Fibroblast of the conjunctiva (primary cell): Measurements from ENCODE around the gene ADORA1.

Experiments
- DNase-seq: peaks from one replicate; pipeline ENCODE4 v3.0.0-alpha.2; 2010; ENCODE audit warnings: low read depth

Gene ADORA1

DNA sequence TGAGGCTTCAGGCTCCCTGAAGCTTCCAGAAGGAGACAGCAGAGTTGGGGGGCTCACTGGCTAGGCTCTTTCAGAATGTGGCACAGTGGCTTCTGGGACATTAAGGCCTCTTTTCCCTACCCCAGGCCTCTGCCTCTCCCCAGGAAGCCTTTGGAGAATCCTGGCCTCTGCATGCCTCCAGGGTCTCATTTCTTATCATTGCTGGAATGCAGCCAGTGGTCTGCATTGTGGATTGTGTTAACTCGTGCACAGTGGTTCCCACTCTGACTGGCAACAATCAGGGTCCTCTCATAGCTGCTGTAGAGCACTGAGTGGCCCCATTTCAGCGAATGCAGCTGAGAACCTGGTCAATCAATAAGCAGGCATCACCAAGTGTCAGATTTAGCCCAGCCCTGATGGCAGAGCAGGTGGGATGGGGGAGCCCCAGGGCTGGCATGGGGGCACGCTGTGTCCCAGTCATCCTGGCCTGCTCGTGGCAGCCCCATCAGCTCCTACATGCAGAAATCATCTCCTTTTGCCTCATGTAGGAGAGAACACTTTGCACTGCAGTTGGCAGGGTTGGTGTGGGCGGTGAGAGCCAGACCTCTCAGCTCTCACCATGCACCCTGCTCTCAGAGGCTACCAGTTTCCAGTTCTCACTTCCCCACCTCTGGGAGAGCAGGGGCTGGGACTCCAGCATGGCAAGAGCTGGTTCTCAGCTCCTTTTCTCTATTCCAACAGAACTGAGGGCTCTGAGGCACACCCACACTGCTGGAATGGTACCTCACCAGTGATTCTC is 13.4 kb downstream of the ADORA1 start:
- no peak for DNase-seq

DNA sequence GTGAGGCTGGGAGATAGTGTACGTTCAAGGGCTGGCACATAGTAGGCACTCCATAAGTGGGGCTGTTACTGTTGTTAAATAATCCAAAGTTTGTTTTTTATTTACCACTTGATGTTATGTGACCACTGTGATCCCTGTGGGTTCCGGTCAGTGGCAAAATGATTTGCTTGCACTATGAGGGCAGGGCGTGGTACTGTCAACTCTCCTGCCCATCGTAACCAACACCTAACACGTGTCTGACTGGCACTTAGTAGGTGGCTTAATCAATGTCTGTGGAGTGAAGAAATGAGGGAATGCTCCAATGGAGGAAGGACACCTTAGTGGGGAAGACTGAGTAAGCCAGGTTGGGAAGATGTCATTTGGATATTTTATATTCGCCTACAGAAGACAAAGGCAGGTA is 14.6 kb downstream of the ADORA1 start:
- no peak for DNase-seq

GRCh38 chr1:203142684-203143408 is 15.3 kb downstream of the ADORA1 start:
- no peak for DNase-seq

- no peak for DNase-seq
Observed at GRCh38 chr1:203143641-203144040, 16.1 kb downstream of the ADORA1 start.

DNA sequence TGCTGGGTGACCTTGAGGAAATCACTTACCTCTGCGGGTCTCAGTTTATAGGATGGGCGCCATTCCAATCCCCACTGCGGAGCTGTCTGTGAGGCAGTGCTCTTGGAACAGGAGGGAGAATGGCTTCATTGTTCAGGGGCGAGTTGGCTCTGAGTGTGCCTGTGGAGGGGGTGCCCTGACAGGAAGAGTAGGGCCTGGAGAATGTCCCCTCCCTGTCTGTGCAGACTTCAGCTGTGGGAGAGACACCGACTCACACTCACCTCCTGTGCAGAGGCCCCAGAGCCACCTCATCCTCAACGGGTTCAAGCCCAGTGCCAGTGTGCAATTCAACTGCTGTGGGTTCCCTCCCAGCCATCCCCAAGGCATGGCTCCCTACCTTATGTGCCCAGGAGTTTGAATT is 17.1 kb downstream of the ADORA1 start:
- no peak for DNase-seq

DNA sequence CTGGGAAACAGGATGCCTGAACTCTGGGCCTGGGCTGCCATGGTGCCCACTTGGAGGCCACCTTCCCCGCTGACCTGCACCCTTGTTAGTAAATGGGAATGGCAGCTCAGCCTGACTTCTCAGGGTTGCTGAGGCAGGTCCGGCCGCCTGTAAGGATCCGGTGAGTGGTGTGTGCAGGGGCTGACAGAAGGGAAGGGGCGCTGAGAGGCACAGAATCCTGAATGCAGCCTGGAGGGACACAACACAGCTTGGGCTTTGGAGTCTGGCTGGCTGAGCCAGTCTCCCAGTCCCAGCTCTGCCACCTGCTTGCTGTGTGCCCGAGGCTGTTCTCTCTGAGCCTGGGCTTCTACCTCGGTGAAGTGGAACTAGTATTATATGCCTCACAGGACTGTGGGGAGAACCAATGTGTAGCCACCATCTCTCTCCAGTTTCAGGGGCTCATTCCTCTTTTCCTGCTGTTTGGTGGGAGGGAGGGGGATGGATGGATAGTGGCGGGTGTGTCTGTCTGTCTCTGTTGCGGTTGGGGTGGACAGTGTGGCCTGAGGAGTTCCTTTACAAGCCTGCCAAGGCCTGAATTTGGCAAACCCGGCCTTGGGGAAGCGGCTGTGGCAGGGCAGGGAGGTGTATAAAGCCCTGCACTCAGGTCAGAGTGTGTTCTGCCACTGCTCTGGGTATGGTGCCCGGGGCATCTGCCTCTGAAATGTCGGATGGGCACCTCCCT is 18.0 kb downstream of the ADORA1 start:
- DNase-seq = no peak

GRCh38 chr1:203146042-203146369 is 18.5 kb downstream of the ADORA1 start:
- DNase-seq = no peak

DNA sequence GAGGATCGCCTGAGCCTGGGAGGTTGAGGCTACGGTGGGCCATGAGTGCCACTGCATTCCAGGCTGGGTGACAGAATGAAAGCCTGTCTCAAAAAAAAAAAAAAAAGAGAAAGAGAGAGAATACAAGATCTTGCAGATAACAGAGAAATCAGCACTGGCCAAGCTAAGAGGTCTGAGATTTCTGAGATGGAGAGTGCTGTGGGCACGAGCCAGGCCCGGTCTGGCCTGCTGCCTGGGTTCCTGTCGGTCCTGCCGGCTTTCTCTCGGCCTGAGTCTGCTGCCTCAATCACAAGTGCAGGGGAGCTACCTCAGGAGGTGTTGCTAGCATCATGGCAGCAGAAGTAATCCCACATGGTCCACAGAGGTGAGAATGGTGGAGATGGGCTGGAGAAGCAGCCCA is 19.0 kb downstream of the ADORA1 start:
- DNase-seq = no peak

- no peak for DNase-seq
Observed at GRCh38 chr1:203147376-203147775, 19.9 kb downstream of the ADORA1 start.

DNA sequence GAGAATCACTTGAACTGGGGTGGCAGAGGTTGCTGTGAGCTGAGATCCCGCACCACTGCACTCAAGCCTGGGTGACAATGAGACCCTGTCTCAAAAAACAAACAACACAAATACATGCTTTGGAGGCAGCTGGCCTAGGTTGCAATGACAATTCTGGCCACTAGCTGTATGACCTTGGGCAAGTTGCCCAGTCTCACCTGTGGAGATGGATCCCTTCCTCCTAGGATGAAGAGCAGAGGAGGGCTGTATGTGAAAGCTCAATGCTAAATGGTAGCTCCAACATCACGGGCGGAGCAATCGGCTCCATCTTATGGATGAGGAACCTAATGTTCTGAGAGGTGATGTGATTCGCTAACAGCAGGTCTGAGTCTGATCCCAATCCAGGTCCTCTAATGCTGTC is 20.6 kb downstream of the ADORA1 start:
- DNase-seq = no peak

DNA sequence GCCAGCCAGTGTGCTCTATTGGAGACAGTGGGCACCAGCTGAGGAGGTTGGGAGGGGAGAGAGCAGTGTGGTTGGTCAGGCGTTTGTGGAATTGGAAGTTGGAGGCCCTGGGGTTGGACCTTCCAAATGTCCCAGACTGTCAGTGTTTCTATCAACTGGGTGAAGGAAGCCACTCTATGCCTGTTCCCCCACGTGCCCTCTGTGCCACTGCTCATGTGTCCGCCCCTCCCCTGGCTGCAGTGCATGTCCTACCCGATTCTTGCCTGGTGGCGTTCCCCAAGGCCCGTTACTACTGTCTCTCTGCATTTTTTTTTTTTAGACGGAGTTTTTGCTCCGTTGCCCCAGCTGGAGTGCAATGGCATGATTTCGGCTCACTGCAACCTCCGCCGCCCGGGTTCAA is 21.1 kb downstream of the ADORA1 start:
- no peak for DNase-seq

GRCh38 chr1:203149188-203149840 is 21.8 kb downstream of the ADORA1 start:
- DNase-seq = no peak

- no peak for DNase-seq
Observed at GRCh38 chr1:203150511-203151297, 23.2 kb downstream of the ADORA1 start.

GRCh38 chr1:203151362-203152157 is 24.0 kb downstream of the ADORA1 start:
- DNase-seq = no peak

DNA sequence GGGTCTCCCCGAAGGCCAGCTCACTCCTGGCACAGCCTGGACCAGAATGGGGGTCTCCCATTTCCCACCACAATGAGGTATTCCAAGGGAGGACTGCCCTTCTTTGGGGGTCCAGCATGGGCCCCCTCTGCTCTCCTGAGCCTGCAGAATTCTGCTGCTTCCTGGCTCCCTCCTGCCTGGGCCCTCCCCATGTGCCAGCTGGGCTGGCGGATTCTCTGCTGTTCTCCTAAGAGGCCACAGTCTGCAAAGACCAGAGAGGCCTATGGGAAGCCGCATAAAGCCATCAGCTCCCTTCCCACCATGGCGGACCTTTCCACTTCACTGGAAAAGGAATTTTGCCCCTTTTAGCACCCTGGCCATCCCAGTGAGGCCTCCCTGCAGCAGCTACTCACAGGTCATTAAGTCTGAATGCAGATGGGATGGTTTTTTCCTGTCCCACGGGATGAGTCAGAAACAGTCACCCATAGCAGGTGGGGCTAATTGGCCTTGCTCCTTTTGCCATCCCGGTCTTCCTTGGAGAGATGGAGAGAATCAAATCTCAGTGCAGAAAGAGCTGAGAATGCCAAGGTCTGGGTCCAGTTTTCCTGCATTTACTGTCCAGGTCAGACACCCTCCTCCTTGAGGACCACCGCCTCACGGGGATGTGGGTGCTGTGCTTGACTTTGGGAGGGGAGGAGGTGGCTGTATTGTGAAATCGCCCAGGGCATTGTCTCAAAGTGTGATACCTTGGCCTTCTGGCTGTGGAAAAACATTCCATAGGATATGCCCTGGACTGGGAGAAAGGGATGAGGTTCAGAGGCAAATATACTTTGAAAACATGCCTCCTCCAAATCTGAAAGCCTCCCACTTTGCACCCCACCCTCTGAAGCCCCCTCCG is 24.9 kb downstream of the ADORA1 start:
- no peak for DNase-seq

DNA sequence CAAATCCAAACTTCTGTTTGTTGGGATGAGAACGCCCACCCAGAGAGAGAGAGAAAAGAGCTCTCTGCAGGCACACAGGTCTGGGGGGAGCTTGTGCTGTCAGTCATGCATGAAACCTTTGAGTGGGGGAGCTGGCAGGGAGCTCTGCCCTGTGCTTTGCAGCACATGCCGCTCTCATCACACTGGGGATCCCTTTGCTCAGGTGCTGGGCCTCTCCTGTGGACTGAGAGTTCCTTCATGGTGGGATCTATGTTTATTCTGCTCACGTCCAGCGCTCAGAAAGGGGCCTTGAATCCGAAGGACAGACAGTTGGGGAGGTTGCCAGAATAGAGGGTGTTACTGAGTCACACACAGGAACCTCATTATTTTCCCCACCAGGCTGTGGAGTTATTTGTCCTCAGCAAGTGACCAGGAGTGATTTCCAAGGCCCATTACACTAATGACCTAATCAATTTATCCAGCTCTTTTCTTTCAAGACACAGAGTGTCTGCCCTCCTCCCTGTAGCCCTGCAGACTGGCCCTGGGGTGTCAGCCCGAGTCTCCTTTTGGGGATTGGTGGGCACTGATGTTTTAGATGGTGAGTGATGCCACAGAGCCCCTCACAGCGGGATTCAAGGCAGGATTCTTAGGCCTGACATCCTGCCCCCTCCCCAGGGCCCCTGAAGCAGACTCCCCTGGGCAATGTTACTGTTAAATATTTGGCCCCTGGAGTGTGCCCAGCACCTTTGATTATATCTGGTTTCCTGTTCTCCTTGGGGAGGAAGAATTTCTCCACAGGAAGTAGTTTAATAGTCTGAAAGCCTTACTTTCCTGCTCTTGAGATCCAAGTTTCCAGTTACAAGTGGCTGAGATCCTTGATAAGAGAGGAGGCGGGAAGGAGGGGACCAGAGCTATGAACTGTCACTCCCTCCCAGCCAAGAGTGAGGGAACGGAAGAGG is 25.8 kb downstream of the ADORA1 start:
- DNase-seq = no peak

DNA sequence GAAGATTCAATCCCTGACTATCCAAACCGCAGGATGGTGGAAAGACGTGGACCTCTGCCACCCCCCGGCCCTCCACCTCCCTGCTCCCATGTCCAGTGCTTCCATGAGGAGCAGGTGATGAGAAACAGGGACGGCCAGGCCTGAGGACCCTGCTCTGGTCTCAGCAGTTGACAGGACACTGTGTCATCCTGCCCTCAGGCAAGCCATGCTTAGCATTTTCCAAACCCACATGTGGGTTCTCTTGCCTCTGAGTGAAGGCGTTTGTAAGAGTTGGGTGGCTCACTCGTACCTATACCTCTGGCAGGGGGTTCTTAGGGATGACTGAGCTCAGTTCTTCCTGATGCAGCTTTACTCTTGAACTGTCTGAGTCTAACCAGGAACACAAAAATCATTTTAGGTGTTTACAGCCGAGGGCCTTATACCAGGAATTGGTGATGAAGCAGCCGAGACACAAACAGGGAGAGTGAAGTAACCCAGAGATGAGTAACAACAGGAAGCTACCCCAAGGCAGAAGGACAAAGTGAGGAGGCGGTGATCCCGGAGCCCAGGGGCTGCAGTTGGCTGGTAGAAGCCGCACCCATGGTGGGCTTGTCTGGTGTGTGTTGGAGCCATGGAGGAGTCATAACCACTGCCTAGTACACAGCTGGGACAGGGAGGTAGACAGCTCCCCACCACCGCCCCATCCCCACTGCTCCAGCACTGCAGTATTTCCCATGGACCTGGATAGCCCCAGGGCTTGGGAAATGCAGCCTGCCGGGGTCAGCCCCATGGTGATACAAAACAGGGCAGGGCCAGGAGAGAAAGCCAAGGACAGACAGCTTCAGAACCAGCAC is 26.7 kb downstream of the ADORA1 start:
- no peak for DNase-seq

DNA sequence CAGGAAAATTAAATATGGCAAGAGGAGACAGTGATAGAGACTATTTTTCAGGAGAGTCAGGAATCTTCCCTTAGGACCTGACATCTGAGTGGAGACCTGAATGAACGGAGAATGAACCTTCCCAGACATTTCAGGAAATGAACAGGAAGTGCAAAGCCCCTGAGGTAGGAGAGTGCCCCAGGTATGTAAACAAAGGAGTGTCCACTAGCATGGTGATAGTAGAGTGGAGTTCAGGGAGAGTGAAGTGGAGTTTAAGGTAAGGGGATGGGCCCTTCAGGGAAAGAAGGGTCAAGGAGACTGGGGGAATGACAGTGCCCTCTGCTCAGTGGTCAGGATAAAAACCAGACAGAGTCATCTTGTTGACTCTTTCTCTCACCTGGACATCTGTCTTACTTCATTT is 28.8 kb downstream of the ADORA1 start:
- DNase-seq = no peak
